Neural crest cell (in vitro differentiated cells): Measurements from ENCODE around the gene QSER1. TPM values are rescaled to one million over a fixed set of nuclear protein-coding genes. Genes with fewer than 3 reads are reported as not detected.

Source experiments
- DNase-seq: peaks from one replicate; pipeline ENCODE4 v3.0.0; 2021; ENCODE audit warnings: low read depth, mixed read lengths, low spot score
- H3K27ac Mint-ChIP-seq: one replicate; pipeline ENCODE4 v1.8.0; 2021; ENCODE audit warnings: mild to moderate bottlenecking, mixed read lengths; ENCODE audit not compliant: unreplicated experiment
- H3K27me3 Mint-ChIP-seq: 2 replicates; pipeline ENCODE4 v1.8.0; 2021; ENCODE audit warnings: low read depth, mild to moderate bottlenecking, mixed read lengths
- H3K36me3 Mint-ChIP-seq: 2 replicates; pipeline ENCODE4 v1.8.0; 2021; ENCODE audit warnings: low read depth, mild to moderate bottlenecking, mixed read lengths
- H3K4me1 Mint-ChIP-seq: 2 replicates; pipeline ENCODE4 v1.8.0; 2021; ENCODE audit warnings: mixed read lengths
- H3K4me3 Mint-ChIP-seq: one replicate; pipeline ENCODE4 v1.8.0; 2021; ENCODE audit warnings: mild to moderate bottlenecking, mixed read lengths
- H3K9me3 Mint-ChIP-seq: 2 replicates; pipeline ENCODE4 v1.8.0; 2021; ENCODE audit warnings: mixed read lengths
- total RNA-seq: library from RNA; stranded (reverse); gene quantifications from 2 replicates; pipeline ENCODE4 v1.2.1, GENCODE V29; 2021
- TF ChIP-seq, protein P1 (sequence below): fragments of 200-600 bp; sonication (generic); conservative IDR thresholded peaks from 2 replicates; pipeline ENCODE4 v1.5.0; 2021; ENCODE audit warnings: antibody characterized with exemption, mild to moderate bottlenecking

The QSER1 gene
- total RNA-seq, 1 donor from 2014 or later: 59.4 TPM

DNA sequence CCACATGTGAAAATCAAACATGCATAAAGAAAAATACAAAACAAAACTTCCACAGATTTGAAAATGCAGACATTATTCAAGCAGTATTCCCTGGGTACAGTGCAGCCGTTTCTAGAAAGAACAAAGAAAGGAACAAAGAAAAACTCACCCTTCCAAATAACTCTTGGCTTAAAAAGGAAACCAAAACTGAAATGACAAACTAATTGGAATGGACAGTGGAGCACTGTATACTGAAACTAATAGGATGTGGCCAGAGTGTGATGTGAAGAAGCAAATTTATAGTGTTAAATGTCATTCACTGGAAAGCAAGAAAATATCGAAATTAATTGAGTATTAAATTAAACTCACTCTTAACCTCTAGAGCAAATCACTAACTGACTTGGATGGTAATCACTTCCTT lies 55.4 kb downstream of the QSER1 start:
- Mint-ChIP-seq H3K4me1 (no peaks in the 10 kb centered on the region), H3K4me3 (no peak overlapping the region), H3K27me3 (no peaks in the 10 kb centered on the region), H3K9me3 (no peaks in the 10 kb centered on the region), H3K36me3 (peaks cover 13% of the 10 kb centered on the region), H3K27ac (no peak overlapping the region)
- TF ChIP-seq, protein P1, sequence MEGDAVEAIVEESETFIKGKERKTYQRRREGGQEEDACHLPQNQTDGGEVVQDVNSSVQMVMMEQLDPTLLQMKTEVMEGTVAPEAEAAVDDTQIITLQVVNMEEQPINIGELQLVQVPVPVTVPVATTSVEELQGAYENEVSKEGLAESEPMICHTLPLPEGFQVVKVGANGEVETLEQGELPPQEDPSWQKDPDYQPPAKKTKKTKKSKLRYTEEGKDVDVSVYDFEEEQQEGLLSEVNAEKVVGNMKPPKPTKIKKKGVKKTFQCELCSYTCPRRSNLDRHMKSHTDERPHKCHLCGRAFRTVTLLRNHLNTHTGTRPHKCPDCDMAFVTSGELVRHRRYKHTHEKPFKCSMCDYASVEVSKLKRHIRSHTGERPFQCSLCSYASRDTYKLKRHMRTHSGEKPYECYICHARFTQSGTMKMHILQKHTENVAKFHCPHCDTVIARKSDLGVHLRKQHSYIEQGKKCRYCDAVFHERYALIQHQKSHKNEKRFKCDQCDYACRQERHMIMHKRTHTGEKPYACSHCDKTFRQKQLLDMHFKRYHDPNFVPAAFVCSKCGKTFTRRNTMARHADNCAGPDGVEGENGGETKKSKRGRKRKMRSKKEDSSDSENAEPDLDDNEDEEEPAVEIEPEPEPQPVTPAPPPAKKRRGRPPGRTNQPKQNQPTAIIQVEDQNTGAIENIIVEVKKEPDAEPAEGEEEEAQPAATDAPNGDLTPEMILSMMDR: no peak
- no peak for DNase-seq

DNA sequence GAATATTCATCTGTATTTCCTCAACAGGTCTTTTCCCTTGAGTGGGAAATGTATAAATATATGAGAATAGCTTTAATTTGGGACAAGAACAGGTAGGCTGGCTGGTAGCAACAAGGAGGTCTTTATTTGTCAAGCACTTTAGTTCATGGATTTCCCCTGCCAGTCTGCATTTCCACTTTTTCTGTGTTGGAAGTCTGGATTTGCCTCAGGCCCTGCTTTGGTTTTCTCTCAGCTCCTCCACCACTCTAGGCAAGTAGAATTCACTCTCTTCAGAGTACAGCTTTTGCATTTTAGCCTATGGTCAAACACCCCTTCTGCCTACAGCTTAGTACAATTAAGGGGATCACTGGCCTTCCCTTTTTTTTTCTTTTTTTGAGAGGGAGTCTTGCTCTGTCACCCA lies 57.1 kb downstream of the QSER1 start:
- TF ChIP-seq, protein P1: no peak
- DNase-seq: no peak
- Mint-ChIP-seq H3K36me3 (peaks cover 16% of the 10 kb centered on the region), H3K27ac (peak overlapping the region; percentile 43), H3K4me3 (no peak overlapping the region), H3K4me1 (no peaks in the 10 kb centered on the region), H3K9me3 (no peaks in the 10 kb centered on the region), H3K27me3 (no peaks in the 10 kb centered on the region)

DNA sequence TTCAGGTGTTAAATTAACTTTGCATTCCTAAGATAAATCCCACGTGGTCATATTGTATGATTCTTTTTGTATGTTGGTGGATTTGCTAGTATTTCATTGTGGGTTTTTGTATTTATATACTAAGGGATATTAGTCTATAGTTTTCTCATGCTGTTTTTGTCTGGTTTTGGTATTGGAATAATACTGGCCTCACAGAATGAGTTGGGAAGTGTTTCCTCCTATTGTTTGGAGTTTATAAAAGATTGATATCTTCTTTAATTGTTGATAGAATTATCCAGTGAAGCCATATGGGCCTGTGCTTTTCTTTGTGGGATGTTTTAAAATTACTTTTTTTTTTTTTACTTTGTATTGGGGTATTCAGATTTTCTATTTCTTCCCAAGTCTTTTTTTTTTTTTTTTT lies 59.8 kb downstream of the QSER1 start:
- H3K4me3 Mint-ChIP-seq: no peak overlapping the region
- no peak for DNase-seq
- no peaks in the 10 kb centered on the region for H3K27me3 Mint-ChIP-seq
- TF ChIP-seq, protein P1: no peak
- H3K36me3 Mint-ChIP-seq: peaks cover 12% of the 10 kb centered on the region
- H3K27ac Mint-ChIP-seq: no peak overlapping the region
- no peaks in the 10 kb centered on the region for H3K9me3 Mint-ChIP-seq
- H3K4me1 Mint-ChIP-seq: no peaks in the 10 kb centered on the region

DNA sequence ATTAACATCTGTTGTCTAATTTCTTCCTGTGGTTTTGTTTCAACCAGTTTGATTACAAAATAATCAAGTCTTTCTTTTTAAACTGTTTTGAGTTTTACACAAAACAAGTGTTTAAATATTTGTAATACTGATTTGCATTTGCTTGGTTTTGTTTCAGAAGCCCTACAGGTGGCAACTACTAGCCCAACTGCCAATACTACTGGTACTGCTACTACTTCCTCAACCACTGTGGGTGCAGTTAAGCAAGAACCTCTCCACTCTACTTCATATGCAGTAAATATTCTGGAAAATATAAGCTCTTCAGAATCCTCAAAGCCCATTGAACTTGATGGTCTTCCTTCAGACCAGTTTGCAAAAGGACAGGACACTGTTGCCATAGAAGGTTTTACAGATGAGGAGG lies 61.1 kb downstream of the QSER1 start:
- Mint-ChIP-seq H3K36me3 (peaks cover 5% of the 10 kb centered on the region), H3K9me3 (no peaks in the 10 kb centered on the region), H3K4me1 (no peaks in the 10 kb centered on the region), H3K27ac (no peak overlapping the region), H3K4me3 (no peak overlapping the region), H3K27me3 (no peaks in the 10 kb centered on the region)
- TF ChIP-seq, protein P1: no peak
- no peak for DNase-seq

DNA sequence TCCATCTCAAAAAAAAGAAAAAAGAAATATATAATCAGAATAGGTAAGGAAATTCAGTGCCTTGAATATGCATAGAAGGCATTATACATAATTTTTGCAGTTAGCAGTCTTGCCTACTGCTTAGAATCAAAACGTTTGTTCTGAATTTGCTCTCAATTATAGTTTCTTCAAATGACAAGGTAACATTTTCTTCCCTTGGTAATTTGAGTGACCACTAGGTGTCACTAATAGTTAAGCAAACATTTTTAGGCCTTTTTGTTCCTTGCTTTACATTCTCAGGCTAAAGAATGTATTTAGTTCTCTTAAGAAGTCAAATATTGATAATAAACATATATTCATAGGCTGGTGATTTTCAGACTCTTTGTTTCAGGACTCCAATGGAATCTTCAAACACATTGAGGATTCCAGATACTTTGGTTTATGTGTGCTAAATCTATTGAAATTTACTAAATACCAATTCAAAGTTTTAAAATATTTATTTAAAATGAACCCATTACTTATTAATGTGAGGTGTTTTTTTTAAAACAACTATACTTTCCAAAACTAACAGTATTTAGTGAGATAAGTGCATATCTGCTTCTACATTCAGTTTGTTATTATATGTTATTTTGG lies 68.0 kb downstream of the QSER1 start:
- no peak overlapping the region for H3K27ac Mint-ChIP-seq
- no peak overlapping the region for H3K4me3 Mint-ChIP-seq
- H3K4me1 Mint-ChIP-seq: no peaks in the 10 kb centered on the region
- TF ChIP-seq, protein P1: peak; percentile 81
- H3K36me3 Mint-ChIP-seq: peaks cover 24% of the 10 kb centered on the region
- DNase-seq: no peak
- H3K27me3 Mint-ChIP-seq: no peaks in the 10 kb centered on the region
- no peaks in the 10 kb centered on the region for H3K9me3 Mint-ChIP-seq
